ENCODE data around the gene PCDHGA3. TPM values are rescaled to one million over a fixed set of nuclear protein-coding genes. Genes with fewer than 3 reads are reported as not detected.
"Not testable (repeated sequence)": the region's sequence is repeated elsewhere in the genome, so short reads cannot be mapped to it uniquely, and the experiment has no call there.

Gene PCDHGA3
- total and polyA plus RNA-seq, 2 of the 13 experiments (the other 11 are each of a cell fraction or from before 2014, with no cell fraction given) = 0.05 TPM; not detected in 1

GRCh38 chr5:141374627-141375026 lies 31.0 kb downstream of the PCDHGA3 start (continued):
- TF ChIP-seq, protein P1, sequence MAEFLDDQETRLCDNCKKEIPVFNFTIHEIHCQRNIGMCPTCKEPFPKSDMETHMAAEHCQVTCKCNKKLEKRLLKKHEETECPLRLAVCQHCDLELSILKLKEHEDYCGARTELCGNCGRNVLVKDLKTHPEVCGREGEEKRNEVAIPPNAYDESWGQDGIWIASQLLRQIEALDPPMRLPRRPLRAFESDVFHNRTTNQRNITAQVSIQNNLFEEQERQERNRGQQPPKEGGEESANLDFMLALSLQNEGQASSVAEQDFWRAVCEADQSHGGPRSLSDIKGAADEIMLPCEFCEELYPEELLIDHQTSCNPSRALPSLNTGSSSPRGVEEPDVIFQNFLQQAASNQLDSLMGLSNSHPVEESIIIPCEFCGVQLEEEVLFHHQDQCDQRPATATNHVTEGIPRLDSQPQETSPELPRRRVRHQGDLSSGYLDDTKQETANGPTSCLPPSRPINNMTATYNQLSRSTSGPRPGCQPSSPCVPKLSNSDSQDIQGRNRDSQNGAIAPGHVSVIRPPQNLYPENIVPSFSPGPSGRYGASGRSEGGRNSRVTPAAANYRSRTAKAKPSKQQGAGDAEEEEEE (CRISPR knock-in tag; IDR thresholded peaks at IDR 0.05; ENCODE audit: borderline replicate concordance) = no peak
- no peak for TF ChIP-seq SPEN (CRISPR knock-in tag; IDR thresholded peaks at IDR 0.05; ENCODE audit: low read depth)
- TF ChIP-seq ZNF652 (CRISPR knock-in tag; IDR thresholded peaks at IDR 0.05; ENCODE audit: borderline replicate concordance, low read depth) = no peak
- no peak for TF ChIP-seq SRF (IDR thresholded peaks at IDR 0.05; ENCODE audit: low read depth, low read length)

- H3K36me3 ChIP-seq (replicated peaks in 1 of 2; ENCODE audit: control insufficient read depth in 1 of 2, insufficient read depth in 2 of 2, low read length in 2 of 2); H2AFZ ChIP-seq (ENCODE audit: low read length); in situ Hi-C loops (cut with HindIII; ENCODE audit: extremely low pct_ligation_motif_present, low pct_unique_long_range_greater_than_20kb); H3K27me3 ChIP-seq (ENCODE audit: control insufficient read depth in 1 of 2, insufficient read depth in 2 of 2, low read length in 2 of 2); H3K4me1 ChIP-seq (ENCODE audit: insufficient read depth, low read length); ATAC-seq; H3K79me2 ChIP-seq (ENCODE audit: insufficient read depth, low read length); DNase-seq (ENCODE audit: low spot score); POLR2A ChIA-PET; H3K4me2 ChIP-seq (ENCODE audit: low read depth, low read length); BruUV-seq (replicated peaks); H3K27ac ChIP-seq (ENCODE audit: extremely low read length, insufficient read depth, low read length); FAIRE-seq; CTCF ChIA-PET (ENCODE audit: low intra/inter-chr PET ratio, low total read pairs); H4K20me1 ChIP-seq (ENCODE audit: insufficient read depth, low read length); H3K4me3 ChIP-seq (replicated peaks in 1 of 3; ENCODE audit: insufficient read depth in 1 of 3, low read depth in 2 of 3, low read length in 3 of 3); intact Hi-C loops (cut with micrococcal nuclease; ENCODE audit: unreplicated experiment); H3K9ac ChIP-seq (ENCODE audit: insufficient read depth, low read depth, low read length): not testable (repeated sequence)
- H3K9me3 ChIP-seq (ENCODE audit: low read length) = peaks cover 47% of the 10 kb centered on the region
- WGBS (ENCODE audit: low lambda C conversion rate) = 66% methylated on average over 18 of the region's 48 CpGs
Observed at GRCh38 chr5:141375444-141376155, 32.0 kb downstream of the PCDHGA3 start.

Data from HepG2 (cell line).